HG03442 (cell line): ENCODE measurements around the gene B3GALT6.
"Not testable (repeated sequence)": the region's sequence is repeated elsewhere in the genome, so short reads cannot be mapped to it uniquely, and the experiment has no call there.

ENCODE experiments used
- ATAC-seq: cut with Tn5 transposase; IDR thresholded peaks from one replicate; pipeline ENCODE4 v1.9.1; 2021; ENCODE audit warnings: mild to moderate bottlenecking, moderate library complexity; ENCODE audit not compliant: unreplicated experiment

The B3GALT6 gene

GRCh38 chr1:1242461-1243265, 10.6 kb downstream of the B3GALT6 start:
- no peak for ATAC-seq

- ATAC-seq: no peak
These were observed 11.2 kb downstream of the B3GALT6 start for GRCh38 chr1:1243266-1243660.

- no peak for ATAC-seq
These were observed 11.8 kb downstream of the B3GALT6 start for GRCh38 chr1:1243807-1244191.

- no peak for ATAC-seq
These were observed 12.3 kb downstream of the B3GALT6 start for GRCh38 chr1:1244192-1244811.

- ATAC-seq: no peak
These were observed 13.3 kb downstream of the B3GALT6 start for GRCh38 chr1:1245178-1245816.

GRCh38 chr1:1245817-1246576, 14.0 kb downstream of the B3GALT6 start:
- no peak for ATAC-seq

- ATAC-seq: no peak
These were observed 14.7 kb downstream of the B3GALT6 start, which contains the start of gene C1QTNF12 for GRCh38 chr1:1246577-1247340. C1QTNF12 (minus strand) TSS chr1:1246722; CDS start chr1:1246690, 32 bp downstream.

GRCh38 chr1:1247341-1247913, 15.4 kb downstream of the B3GALT6 start:
- ATAC-seq: no peak

GRCh38 chr1:1248009-1248913, 16.2 kb downstream of the B3GALT6 start:
- not testable (repeated sequence) for ATAC-seq

GRCh38 chr1:1250786-1251284, 18.8 kb downstream of the B3GALT6 start:
- ATAC-seq: no peak

- no peak for ATAC-seq
These were observed 21.3 kb downstream of the B3GALT6 start for GRCh38 chr1:1253314-1253713.

GRCh38 chr1:1253972-1254666, 22.1 kb downstream of the B3GALT6 start:
- no peak for ATAC-seq

GRCh38 chr1:1254667-1254998, 22.6 kb downstream of the B3GALT6 start:
- ATAC-seq: no peak

GRCh38 chr1:1255078-1255477, 23.0 kb downstream of the B3GALT6 start:
- ATAC-seq: no peak

GRCh38 chr1:1255611-1256010, 23.6 kb downstream of the B3GALT6 start:
- no peak for ATAC-seq

- no peak for ATAC-seq
These were observed 25.2 kb downstream of the B3GALT6 start for GRCh38 chr1:1256956-1257871.

- ATAC-seq: no peak
These were observed 27.1 kb downstream of the B3GALT6 start for GRCh38 chr1:1259119-1259488.
